Suppressor macrophage (primary cell): ENCODE results near the gene ENTPD5.
"Not testable (repeated sequence)": the region's sequence is repeated elsewhere in the genome, so short reads cannot be mapped to it uniquely, and the experiment has no call there.

Experiments
- DNase-seq, 4 experiments: peaks; one replicate each; pipeline ENCODE4 v3.0.0-alpha.2; 2020 to 2022

The ENTPD5 gene

GRCh38 chr14:74005664-74006063 lies 13.4 kb downstream of the ENTPD5 start:
- not testable (repeated sequence) for DNase-seq

GRCh38 chr14:73998726-73999125 lies 20.4 kb downstream of the ENTPD5 start:
- no peak for DNase-seq

GRCh38 chr14:73997944-73998447 lies 21.1 kb downstream of the ENTPD5 start:
- DNase-seq = no peak

- DNase-seq = no peak
Observed at GRCh38 chr14:73997108-73997943, 21.8 kb downstream of the ENTPD5 start.

DNA sequence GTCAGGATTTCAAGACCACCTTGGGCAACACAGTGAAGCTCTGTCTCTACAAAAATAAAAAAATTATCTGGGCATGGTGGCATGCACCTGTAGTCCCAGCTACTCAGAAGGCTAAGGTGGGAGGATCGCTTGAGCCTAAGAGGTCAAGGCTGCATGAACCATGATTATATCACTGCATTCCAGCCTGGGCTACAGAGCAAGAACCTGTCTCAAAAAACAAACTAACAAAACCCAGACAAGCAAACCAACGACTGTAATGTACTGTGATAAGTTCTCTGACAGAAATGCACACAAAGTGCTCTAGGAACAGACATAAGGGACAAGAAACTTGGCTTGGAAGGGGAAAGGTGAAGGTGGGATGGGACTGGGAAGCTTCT lies 22.4 kb downstream of the ENTPD5 start:
- no peak for DNase-seq

GRCh38 chr14:73995977-73996378 lies 23.1 kb downstream of the ENTPD5 start:
- no peak for DNase-seq

DNA sequence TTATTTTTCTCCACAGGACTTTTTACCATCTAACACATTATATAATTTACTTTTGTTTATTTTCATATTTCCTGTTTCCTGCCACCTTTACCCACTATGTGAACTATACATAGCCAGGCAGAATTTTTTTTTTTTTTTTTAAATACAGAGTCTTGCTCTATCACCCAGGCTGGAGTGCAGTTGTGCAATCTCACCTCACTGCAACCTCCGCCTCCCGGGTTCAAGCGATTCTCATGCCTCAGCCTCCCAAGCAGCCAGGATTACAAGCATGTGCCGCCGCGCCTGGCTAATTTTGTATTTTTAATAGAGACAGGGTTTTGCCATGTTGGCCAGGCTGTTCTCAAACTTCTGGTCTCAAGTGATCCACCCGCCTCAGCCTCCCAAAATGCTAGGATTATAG lies 24.2 kb downstream of the ENTPD5 start:
- not testable (repeated sequence) for DNase-seq

GRCh38 chr14:73991092-73991491 lies 28.0 kb downstream of the ENTPD5 start:
- no peak for DNase-seq

DNA sequence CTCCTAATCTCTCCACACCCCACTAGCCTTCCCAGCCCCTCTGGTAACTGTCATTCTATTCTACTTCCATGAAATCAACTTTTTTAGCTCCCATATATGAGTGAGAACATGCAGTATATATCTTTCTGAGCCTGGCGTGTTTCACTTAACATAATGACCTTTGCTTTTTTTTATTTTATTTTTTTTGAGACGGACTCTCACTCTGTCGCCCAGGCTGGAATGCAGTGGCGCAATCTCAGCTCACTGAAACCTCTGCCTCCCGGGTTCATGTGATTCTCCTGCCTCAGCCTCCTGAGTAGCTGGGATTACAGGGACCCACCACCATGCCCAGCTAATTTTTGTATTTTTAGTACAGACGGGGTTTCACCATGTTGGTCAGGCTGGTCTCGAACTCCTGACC lies 30.4 kb downstream of the ENTPD5 start:
- DNase-seq = not testable (repeated sequence)

- no peak for DNase-seq
Observed at GRCh38 chr14:73988065-73988464, 31.0 kb downstream of the ENTPD5 start.

GRCh38 chr14:73977896-73978295 lies 41.2 kb downstream of the ENTPD5 start:
- no peak for DNase-seq

GRCh38 chr14:73976125-73976524 lies 43.0 kb downstream of the ENTPD5 start:
- no peak for DNase-seq

- DNase-seq = no peak
Observed at GRCh38 chr14:73973497-73973896, 45.6 kb downstream of the ENTPD5 start.

- DNase-seq = no peak
Observed at GRCh38 chr14:73968885-73969284, 50.2 kb downstream of the ENTPD5 start.

DNA sequence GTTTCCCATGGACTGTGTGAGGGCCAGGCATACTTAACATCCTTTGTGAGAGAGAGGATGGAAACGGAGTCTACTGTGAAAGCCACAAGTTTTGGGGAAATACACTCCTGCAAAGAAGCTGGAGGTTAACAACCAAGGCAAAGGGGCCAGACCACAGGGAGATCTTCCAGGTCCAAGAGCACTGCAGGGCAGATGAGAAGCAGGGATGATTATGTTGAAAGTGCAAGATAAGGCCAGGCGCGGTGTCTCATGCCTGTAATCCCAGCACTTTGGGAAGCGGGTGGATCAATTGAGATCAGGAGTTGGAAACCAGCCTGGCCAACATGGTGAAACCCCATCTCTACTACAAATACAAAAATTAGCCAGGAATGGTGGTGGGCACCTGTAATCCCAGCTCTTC lies 53.9 kb downstream of the ENTPD5 start:
- DNase-seq = no peak

DNA sequence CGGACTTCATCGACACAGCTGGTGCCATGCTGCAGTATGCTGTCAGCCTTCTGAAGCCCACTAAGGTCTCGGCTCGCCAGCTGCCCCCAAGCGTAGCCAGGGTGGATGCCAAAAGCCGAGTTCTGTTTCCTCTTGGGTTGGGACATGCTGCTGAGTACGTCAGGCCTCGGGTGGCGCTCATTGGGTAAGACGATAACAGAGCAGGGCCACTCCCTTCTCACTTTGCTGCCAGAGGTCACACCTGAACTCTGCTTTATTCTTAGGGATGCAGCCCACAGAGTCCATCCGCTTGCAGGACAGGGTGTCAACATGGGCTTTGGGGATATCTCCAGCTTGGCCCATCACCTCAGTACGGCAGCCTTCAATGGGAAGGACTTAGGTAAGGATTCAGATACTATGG lies 57.9 kb downstream of the ENTPD5 start:
- no peak for DNase-seq

- no peak for DNase-seq
Observed at GRCh38 chr14:73958591-73958990, 60.5 kb downstream of the ENTPD5 start.

GRCh38 chr14:73955674-73956073 lies 63.4 kb downstream of the ENTPD5 start:
- DNase-seq = no peak

- no peak for DNase-seq
Observed at GRCh38 chr14:73953731-73954130, 65.4 kb downstream of the ENTPD5 start.

- DNase-seq = peak; percentile 97 to 98 (median 98)
Observed at GRCh38 chr14:73949752-73950734, 69.0 kb downstream of the ENTPD5 start, which contains the start of the genes COQ6 and FAM161B. TSS of gene COQ6 (plus strand) at chr14:73950302. CDS start at chr14:73950333, 31 bp downstream. TSS of gene FAM161B (minus strand) at chr14:73950094. CDS start at chr14:73950026, 68 bp downstream.

DNA sequence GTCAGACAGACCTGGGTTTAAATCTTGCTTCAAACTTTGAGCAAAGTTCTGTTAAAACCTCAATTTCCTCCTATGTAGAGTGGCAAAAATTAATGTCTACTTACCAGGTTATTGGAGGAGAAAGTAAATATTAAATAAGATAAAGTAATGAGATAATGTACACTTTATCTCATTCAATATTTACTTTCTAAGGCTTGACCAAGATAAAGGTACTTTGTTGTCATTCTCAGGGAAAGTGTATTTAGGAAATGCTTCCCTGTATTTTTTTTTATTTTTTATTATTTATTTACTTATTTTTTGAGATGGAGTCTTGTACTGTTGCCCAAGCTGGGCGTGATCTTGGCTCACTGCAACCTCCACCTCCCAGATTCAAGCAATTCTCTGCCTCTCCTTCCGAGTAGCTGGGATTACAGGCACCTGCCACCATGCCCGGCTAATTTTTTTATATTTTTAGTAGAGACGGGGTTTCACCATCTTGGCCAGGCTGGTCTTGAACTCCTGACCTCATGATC lies 73.9 kb downstream of the ENTPD5 start:
- no peak for DNase-seq

DNA sequence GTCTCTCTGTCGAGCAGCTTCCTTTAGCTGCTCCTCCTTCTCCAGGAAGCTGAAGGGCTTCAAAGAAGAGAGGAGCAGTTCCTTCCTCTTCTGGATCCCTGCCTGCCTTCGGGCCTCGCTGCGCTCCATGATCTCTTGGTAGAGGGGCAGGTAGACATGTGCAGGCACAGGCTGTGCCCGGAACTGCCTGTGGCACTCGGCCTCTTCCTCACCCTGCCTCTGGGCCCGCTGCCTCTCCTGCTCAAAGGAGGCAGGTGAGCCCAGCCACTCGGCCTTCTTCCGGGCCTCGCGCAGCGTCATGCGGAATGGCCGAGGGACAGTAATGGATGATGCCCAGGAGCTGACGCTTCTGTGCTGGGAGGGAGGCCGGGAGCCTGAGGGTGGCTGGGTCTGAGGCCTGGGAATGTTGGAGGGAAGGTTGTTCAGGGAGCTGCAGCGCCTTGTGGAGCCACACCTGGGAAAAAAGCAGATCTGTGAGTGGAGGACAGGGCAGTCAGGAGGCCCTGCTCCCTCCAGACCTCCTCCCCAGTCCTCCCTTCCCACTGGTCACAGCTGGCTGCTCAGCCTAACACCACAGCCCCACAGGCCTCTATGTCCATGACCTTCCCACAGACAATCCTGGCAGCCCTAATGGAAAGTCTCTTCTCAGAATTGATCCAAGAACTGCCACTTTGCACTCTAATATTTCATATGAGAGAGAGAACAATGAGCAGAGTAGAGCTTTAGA lies 74.5 kb downstream of the ENTPD5 start:
- DNase-seq = peak in 3 of 4 experiments; percentile 38 to 52 (median 47)
